KMS-11 (cell line): ENCODE measurements around the gene PLPPR2.
"Not testable (repeated sequence)": the region's sequence is repeated elsewhere in the genome, so short reads cannot be mapped to it uniquely, and the experiment has no call there.

Experiments
- H2AFZ ChIP-seq: fragments of 200-600 bp; sonication (generic); 2 replicates; pipeline ENCODE4 v1.6.1; 2016; ENCODE audit warnings: antibody characterized with exemption, mixed run types, low read depth
- H3K27ac ChIP-seq: fragments of 200-600 bp; sonication (generic); 2 replicates; pipeline ENCODE4 v1.6.1; 2016; ENCODE audit warnings: mild to moderate bottlenecking, mixed run types
- H3K27me3 ChIP-seq: fragments of 200-600 bp; sonication (generic); 2 replicates; pipeline ENCODE4 v1.6.1; 2017; ENCODE audit warnings: mild to moderate bottlenecking, low read depth, mixed run types, moderate library complexity; ENCODE audit not compliant: insufficient read depth
- H3K36me3 ChIP-seq: fragments of 200-600 bp; sonication (generic); 2 replicates; pipeline ENCODE4 v1.6.1; 2017; ENCODE audit warnings: mild to moderate bottlenecking, mixed run types; ENCODE audit not compliant: insufficient read depth
- H3K4me1 ChIP-seq: fragments of 200-600 bp; sonication (generic); 2 replicates; pipeline ENCODE4 v1.6.1; 2016; ENCODE audit warnings: mild to moderate bottlenecking, low read depth, mixed run types; ENCODE audit not compliant: poor library complexity, severe bottlenecking
- H3K4me2 ChIP-seq: fragments of 200-600 bp; sonication (generic); 2 replicates; pipeline ENCODE4 v1.7.0; 2016; ENCODE audit warnings: mild to moderate bottlenecking, mixed run types
- H3K4me3 ChIP-seq: fragments of 200-600 bp; sonication (generic); IDR thresholded peaks from 2 replicates; pipeline ENCODE4 v1.6.1; 2017; ENCODE audit warnings: low read depth, low read length, mixed read lengths; ENCODE audit not compliant: insufficient read depth
- H3K79me2 ChIP-seq: fragments of 200-600 bp; sonication (generic); 2 replicates; pipeline ENCODE4 v1.6.1; 2016; ENCODE audit warnings: low read depth, mixed run types; ENCODE audit not compliant: insufficient read depth
- H3K9ac ChIP-seq: fragments of 200-600 bp; sonication (generic); 2 replicates; pipeline ENCODE4 v1.6.1; 2016; ENCODE audit warnings: mild to moderate bottlenecking, mixed run types
- H4K20me1 ChIP-seq: fragments of 200-600 bp; sonication (generic); 2 replicates; pipeline ENCODE4 v1.6.1; 2016; ENCODE audit warnings: mild to moderate bottlenecking, mixed run types; ENCODE audit not compliant: insufficient read depth
- TF ChIP-seq, protein P1 (sequence below): fragments of 200-600 bp; sonication (generic); conservative IDR thresholded peaks from 2 replicates; pipeline ENCODE4 v1.6.1; 2017; ENCODE audit warnings: low read depth, mild to moderate bottlenecking, antibody characterized with exemption, low read length, moderate library complexity, mixed read lengths

Gene PLPPR2

DNA sequence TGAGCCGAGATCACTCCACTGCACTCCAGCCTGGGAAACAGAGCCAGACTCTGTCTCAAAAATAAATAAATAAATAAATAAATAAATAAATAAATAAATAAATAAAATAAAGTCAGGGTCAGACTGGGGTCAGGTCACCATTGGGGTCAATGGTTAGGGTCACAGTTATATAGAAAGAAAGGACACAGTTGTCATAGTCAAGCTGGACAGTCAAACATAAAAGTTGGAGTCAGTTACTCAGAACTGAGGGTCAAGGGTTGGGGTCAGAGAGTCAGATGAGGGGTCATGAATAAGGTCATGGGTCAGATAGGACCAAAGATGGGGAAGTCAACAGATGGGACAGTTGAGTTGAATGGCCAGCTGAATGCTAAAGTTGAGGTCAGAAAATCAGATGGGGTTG, 45.6 kb downstream of the PLPPR2 start:
- Histone ChIP-seq H3K27ac (no peak overlapping the region), H3K9ac (no peak overlapping the region), H3K27me3 (no peaks in the 10 kb centered on the region; the same call in 1 of the 2 replicates), H4K20me1 (no peaks in the 10 kb centered on the region), H3K4me3 (no peak overlapping the region), H3K79me2 (no peaks in the 10 kb centered on the region), H2AFZ (no peak overlapping the region), H3K4me1 (no peaks in the 10 kb centered on the region), H3K36me3 (no peaks in the 10 kb centered on the region), H3K4me2 (no peak overlapping the region)
- TF ChIP-seq, protein P1, sequence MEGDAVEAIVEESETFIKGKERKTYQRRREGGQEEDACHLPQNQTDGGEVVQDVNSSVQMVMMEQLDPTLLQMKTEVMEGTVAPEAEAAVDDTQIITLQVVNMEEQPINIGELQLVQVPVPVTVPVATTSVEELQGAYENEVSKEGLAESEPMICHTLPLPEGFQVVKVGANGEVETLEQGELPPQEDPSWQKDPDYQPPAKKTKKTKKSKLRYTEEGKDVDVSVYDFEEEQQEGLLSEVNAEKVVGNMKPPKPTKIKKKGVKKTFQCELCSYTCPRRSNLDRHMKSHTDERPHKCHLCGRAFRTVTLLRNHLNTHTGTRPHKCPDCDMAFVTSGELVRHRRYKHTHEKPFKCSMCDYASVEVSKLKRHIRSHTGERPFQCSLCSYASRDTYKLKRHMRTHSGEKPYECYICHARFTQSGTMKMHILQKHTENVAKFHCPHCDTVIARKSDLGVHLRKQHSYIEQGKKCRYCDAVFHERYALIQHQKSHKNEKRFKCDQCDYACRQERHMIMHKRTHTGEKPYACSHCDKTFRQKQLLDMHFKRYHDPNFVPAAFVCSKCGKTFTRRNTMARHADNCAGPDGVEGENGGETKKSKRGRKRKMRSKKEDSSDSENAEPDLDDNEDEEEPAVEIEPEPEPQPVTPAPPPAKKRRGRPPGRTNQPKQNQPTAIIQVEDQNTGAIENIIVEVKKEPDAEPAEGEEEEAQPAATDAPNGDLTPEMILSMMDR = no peak

DNA sequence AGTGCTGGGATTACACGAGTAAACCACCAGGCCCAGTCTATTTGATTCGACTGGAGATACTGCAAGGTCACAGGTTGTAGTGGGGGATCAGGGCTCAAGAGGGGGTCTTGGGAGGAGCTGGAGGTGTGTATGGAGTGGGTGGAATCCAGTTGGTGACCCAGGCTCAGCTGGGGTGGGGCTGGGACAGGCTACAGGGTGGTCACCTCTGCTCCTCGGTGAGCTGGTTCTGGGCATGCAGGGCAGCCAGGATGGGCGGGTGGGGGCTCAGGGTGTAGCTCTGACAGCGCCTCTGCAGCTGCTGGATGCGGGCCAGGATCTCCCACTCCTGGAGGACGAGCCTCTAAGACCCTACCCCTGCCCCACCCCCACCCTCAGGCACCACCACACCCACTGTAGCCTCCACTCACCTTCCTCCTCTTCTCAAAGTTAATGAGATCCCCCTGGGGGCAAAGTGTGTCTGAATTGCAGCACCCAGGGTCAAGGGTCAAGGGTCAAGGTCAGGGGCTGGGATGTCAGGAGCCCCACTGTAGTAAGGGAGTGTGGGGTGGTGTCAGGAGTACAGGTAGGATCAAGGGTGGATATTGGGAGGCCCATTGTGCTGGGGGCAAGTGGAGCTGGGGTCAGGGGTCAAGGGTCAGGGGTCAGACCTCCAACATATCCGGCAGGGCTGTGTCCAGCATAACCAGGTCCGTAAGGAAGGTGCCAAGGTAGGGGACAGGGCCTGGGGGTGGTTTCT, 46.7 kb downstream of the PLPPR2 start:
- Histone ChIP-seq H3K4me3 (no peak overlapping the region), H3K4me2 (no peak overlapping the region), H3K9ac (no peak overlapping the region), H3K4me1 (no peaks in the 10 kb centered on the region), H3K27me3 (no peaks in the 10 kb centered on the region; the same call in 1 of the 2 replicates), H3K79me2 (no peaks in the 10 kb centered on the region), H3K36me3 (no peaks in the 10 kb centered on the region), H2AFZ (no peak overlapping the region), H3K27ac (no peak overlapping the region), H4K20me1 (no peaks in the 10 kb centered on the region)
- TF ChIP-seq, protein P1 = no peak

DNA sequence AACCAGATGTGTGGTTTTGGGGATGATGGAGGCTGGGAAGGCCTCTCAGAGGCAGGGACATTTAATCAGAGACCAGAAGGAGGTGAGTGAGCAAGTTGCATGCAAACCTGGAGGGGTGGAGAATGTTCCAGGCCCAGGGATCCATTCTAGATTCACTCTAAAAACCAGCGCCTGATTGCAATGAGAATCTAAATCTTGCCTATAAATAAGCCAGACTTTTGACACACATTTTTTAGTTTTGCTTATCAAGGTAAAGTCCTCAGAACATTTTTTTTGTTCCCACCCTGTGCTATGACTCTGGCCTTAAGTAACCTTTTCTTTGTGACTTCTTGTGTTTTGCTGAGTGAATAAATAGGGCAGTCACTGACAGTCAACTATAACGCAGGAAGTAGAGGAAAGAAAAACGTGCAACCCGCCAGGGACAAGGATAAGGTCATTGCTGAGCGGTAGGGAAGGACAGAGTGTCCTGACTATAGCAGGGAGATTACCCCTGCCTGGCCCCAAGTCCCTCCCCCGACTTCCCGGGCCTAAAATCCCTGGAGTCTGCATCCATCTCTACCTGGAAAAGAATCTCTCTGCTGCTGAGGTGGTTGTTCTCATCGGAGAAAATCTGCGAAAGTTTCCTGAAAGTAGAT, 49.5 kb downstream of the PLPPR2 start:
- Histone ChIP-seq H3K27ac (no peak overlapping the region), H2AFZ (no peak overlapping the region), H4K20me1 (no peaks in the 10 kb centered on the region), H3K36me3 (no peaks in the 10 kb centered on the region), H3K79me2 (no peaks in the 10 kb centered on the region), H3K4me3 (no peak overlapping the region), H3K4me1 (no peaks in the 10 kb centered on the region), H3K9ac (no peak overlapping the region), H3K4me2 (no peak overlapping the region), H3K27me3 (peaks cover 2% of the 10 kb centered on the region; the same call in 1 of the 2 replicates)
- TF ChIP-seq, protein P1 = no peak

DNA sequence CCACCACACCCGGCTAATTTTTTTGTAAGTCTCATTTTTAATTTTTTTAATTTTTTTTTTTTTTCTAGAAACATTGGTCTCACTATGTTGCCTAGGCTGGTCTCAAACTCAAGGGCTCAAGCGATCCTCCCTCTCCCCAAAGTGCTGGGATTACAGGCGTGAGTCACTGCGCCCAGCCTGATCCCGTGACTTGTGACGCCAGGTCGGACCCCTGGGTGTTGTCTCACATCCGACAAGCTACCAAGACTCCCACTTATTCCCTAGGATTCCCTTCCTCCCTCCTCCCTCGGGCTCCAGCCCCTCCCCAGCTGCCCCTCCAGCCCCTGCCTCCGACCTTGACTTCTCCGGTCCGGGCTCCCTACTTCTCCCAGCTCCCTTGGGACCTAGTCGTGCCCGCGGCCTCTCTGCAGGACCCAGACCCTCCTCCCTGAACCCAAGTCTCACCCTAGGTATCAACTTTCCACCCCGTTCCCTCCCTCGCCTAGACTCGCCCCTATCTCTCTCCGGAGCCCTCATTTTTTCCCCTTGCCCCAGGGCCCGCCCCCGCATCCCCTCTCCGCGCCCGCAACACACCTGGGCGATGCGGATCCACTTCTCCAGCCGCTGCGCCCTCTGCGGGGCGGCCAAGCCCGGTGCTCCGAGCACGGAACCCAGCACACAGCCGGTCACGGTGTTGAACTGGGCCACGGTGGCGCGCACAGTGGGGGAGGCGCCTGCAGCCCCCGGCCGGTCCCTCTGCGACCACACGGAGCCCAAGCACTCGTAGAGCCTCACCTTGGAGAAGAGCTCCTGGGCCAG, 50.8 kb downstream of the PLPPR2 start:
- H3K27me3 ChIP-seq = peaks cover 2% of the 10 kb centered on the region; the same call in 1 of the 2 replicates
- TF ChIP-seq, protein P1 = no peak
- no peak overlapping the region for H3K9ac ChIP-seq
- H3K4me2 ChIP-seq = no peak overlapping the region
- H3K4me1 ChIP-seq = no peaks in the 10 kb centered on the region
- no peak overlapping the region for H3K27ac ChIP-seq
- no peak overlapping the region for H3K4me3 ChIP-seq
- no peaks in the 10 kb centered on the region for H3K36me3 ChIP-seq
- no peaks in the 10 kb centered on the region for H4K20me1 ChIP-seq
- no peak overlapping the region for H2AFZ ChIP-seq
- no peaks in the 10 kb centered on the region for H3K79me2 ChIP-seq

DNA sequence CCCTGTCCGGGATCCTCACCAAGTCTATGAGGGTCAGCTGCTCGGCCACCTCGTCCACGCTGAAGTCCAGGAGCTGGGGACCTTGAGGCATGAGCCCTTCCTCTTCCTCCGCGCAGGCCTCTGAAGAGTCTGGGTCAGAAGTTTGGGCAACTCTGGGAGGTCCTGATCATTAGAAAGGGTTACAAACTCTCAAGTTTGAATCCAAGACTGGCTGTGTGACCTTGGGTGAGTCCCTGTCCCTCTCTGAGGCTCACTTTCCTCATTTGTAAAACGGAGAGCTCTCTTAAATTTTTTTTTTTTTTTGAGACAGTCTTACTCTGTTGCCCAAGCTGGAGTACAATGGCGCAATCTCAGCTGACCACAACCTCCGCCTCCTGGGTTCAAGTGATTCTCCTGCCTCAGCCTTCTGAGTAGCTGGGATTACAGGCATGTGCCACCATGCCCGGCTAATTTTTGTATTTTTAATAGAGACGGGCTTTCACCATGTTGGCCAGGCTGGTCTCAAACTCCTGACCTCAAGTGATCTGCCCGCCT, 51.5 kb downstream of the PLPPR2 start:
- not testable (repeated sequence) for H3K36me3 ChIP-seq, H4K20me1 ChIP-seq, H3K4me2 ChIP-seq, H3K9ac ChIP-seq, H3K27me3 ChIP-seq, H3K79me2 ChIP-seq, H3K4me3 ChIP-seq, H2AFZ ChIP-seq, H3K27ac ChIP-seq, H3K4me1 ChIP-seq
